Kasumi-1 (cell line): ENCODE results near the gene CAPZB.

Experiments
- DNase-seq, 2 experiments: peaks; one replicate each; lab custom pipeline; 2025; lab: John Stamatoyannopoulos, UW

CAPZB gene

DNA sequence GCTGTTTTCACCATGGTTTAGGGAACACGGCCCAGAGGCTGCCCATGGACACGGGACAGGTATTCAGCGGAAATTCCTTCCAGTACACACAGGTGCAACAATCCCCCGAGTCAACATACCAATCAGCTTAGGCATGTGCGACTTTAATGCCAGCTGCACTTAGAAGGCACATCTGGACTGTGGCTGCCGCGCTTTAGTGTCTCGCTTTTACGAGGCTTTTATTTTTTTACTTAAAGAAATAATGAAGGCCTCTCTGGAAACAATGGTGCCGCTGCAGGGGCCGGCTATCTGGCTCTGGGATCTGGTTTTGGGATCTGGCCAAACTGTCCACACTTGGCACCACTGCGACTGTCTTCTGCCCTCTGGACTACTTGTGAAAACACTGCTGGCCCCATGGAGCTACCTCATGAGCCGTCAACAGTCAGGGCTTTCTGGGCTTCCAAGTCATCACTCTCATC is 117.7 kb downstream of the CAPZB start:
- no peak for DNase-seq

DNA sequence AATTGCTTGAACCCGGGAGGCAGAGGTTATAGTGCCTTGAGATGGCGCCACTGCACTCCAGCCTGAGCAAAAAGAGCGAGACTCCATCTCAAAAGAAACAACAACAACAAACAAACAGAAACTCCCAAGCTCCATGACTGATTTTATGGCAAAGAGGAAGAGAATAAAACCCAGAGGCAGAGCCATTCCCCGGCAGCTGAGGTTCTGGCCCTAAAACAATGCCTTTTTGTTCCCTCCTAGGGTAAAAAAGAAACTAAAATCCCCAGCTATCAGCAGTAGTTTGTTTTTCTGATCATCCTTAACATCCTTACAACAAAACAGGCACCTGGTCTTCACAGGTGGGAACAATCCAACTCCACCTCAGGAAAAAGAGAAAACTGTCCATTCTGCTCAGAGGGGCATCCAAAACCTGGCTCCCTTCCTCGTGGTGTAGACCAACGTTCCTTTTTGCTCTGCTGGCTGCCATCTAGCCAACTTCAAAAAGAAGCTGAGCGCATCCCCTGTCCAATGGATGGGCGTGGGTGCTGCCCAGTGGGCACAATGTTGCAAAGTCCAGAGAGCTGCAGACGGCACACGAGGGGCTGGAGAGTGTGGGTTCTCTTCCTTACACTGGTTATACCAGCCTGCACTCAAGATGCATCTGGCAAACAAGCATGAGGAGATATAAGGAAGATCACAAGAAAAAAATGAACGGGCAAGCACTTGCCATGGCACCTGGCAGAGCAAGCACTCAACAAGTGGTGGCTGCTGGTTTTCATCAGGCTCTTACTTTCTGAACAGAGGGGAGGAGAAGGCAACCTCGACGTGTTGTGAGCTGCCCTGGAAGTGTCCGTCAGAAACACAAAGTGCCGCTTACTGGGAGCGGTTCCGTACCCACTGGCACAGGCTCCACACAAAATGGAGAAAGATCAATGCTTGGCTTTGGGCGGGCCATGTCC is 118.5 kb downstream of the CAPZB start:
- DNase-seq, result no peak

GRCh38 chr1:19365721-19366120 is 119.6 kb downstream of the CAPZB start:
- DNase-seq, result no peak

DNA sequence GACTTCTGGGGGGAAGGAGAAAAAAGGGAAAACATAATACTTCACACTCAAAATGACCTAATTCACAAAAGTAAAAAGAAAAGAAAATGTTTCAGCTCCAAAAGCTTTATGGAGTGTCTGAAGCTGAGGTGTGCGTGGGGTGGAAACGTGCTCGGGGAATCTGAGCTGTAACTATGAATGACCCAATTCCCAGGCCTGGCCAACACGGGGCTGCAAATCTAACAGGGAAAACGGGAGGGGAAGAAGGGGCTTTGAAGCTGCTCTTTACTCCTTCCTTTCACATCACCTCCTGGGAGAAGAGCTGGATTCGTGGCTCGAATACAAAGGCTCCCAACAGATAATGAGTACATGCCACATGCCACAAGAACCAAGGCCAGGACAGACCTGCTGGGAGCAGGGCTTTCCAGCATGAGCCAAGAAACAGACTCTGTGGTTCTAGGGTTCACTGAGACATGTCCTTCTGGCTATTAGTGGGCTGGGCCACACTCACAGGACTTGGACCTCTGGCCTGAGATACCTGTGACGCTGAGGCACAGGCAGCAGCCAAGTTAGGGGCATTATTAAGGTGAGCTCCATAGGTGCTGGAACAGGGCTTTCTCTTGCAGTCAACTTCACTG is 121.7 kb downstream of the CAPZB start:
- no peak for DNase-seq

DNA sequence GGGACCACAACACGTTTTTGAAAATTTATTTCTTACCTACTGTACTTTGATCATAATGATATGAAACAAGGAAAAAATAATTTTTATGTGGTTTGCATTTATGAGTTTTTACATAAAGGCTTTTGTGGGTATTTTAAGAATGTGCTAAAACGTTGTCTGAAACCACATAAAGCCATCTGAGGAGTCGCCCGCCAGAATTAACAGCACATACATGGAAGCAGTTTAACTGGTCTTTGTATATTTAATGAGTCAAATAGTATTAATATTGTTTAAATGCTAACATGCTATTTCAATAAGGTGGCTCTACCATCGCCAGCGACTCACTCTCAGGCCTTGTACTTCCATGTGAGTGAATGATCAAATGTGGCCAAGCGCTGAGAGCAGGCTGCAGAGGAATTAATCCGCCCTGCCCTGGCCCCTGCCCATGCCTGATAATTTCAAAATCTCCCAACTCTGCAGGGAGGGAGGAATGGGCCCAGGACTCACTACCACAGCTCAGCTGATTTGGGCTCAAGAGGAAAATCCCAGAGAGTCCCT is 123.7 kb downstream of the CAPZB start:
- no peak for DNase-seq

DNA sequence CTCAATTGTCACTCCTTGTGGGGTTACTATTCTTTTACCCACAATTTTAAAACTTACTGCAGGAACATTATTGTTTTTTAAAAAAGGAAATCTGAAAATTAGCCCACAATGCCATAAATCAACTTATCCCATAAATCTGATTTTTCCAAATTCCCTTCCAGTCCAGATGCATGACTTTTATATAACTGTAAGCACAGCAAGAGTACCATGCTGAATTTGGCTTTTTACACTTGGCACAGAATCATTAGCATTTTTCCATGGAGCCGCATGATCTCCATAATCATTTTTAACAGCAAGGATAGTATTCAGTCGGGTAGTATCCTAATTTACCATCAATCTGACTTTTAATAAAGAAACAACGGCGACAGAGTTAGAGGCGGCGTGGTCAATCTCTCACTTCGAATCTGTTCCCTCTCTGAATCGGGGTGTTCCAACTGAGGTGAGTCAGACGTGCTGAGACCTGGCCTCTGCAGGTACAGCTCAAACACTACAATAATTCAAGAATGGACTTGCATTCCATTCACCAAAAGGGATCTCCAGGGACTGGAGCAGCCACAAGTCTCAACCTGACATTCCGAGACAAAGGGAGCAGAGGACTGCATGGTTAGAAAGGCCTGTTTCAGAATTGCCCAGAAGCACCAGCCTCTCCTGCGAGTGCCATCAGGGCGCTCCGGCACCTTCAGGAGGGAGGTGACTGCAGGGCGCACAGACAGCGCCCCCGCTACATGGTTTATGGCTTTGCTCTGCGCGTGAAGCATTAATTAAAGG is 124.3 kb downstream of the CAPZB start:
- no peak for DNase-seq

GRCh38 chr1:19360432-19360831 is 124.9 kb downstream of the CAPZB start:
- DNase-seq, result no peak

- peak in 1 of 2 experiments; percentile 54 for DNase-seq
Measured at GRCh38 chr1:19360016-19360415, 125.3 kb downstream of the CAPZB start.

- no peak for DNase-seq
Measured at GRCh38 chr1:19359357-19359756, 126.0 kb downstream of the CAPZB start.

- no peak for DNase-seq
Measured at GRCh38 chr1:19358710-19359109, 126.6 kb downstream of the CAPZB start.

- DNase-seq, result no peak
Measured at GRCh38 chr1:19357299-19357986, 127.9 kb downstream of the CAPZB start.

DNA sequence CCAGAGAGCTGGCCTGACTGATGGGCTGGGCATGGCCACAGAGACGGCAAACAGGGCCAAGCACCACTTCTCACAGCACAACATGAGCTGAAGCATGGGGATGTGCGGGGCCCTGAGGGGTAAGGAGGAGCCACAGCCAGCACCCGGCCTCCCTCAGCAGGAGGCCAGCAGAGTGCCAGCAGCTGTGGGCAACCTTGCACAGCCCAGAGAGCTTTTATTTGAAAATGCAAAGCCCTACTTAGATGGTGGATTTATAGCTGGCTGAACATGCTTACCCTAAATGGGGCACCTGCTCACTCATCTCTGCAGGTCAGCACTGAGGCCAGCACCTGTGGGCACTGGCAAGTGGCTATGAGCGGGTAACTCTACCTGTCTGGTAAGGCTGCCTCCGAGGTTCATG is 129.1 kb downstream of the CAPZB start:
- DNase-seq, result no peak

DNA sequence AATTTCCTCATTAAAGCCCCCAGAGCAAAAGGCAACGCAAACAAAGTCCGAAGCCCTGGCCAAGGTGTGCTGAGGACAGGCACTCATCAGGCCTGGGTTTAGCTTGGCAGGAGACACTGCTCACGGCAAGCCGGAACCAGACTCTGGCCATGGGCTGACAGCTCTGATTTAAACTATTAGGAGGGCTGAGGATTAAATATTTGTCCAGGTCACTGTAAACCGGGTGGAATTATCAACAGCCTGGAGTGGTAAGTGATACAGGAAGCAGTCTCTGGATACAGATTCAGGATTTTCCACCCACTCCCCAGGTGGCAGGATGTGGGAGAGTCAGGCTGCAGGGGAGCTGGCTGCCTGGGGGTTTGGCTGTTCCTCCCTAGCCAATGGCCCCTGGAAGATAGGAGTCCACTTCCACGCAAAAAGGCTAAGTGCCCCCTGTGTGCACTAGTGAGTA is 130.8 kb downstream of the CAPZB start:
- no peak for DNase-seq

DNA sequence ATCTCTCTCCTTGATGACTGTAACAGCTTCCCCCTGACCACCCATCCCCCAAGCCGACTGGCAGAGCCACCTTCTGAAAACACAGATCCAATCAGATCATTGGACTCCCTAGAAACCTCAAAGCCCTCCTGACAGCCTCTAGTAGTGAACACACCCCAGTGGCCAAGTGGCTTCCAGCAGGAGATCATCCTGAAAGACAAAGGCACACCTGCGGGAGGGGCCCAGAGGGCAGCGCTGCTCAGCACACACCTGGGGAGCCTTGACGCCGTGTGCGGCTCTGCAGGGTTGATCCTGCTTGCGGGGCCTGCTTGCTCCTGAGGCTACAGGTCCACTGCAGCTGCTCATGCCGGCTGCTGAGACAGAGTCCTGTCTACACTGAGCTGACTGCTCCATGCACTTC is 131.7 kb downstream of the CAPZB start:
- no peak for DNase-seq

DNA sequence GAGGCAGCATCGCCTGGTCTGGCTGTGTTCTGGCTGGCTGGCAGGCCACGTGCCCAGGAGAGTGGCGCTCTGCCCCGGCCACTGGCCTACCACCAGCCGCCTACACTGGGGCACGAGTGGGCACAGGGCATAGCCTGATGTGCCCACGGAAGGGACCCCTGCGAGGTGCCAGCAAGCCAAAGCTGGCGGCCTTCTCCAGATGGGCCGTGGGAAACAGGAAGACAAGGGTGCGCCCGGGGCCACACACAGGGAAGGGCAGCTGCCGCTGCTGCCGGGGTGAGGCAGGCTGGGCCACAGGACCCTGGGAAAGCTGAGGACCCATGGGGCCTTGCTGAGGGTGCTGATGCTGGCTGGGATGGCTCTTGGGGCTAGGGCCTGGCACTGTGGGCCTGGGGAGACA is 132.5 kb downstream of the CAPZB start:
- DNase-seq, result no peak

- DNase-seq, result no peak
Measured at GRCh38 chr1:19351873-19352272, 133.5 kb downstream of the CAPZB start.

DNA sequence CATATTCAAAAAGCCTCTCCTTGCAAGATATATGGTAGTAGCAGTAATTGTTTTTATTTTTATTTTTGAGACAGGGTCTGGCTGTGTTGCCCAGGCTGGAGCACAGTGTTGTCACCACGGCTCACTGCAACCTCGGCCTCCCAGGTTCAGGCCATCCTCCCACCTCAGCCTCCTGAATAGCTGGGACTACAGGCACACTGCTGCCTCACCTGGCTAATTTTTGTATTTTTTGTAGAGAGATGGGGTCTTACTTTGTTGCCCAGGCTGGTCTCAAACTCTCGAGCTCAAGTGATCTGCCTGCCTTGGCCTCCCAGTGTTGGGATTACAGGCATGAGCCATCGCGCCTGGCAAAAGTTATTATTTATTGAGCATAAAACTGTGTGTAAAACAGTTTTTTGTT is 134.8 kb downstream of the CAPZB start:
- no peak for DNase-seq

DNA sequence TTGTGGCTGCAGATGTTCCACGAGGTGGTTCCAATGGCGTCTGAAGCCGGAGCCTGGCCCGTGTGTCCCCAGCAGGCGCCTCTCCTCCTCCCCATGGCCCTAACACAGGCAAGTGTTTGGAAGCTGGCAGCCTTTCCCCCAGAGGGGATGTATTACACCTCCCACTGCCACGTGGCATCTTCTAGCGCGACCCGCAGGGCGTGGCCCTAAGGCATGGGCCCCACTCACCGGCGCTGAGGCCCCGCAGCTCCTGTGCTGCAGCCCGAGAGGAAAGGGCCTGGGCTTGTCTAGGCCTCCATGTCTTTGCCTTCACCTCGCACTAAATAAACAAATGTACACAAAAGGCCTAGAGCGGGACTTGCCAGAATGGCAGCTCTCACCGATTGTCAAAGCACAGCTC is 135.3 kb downstream of the CAPZB start:
- no peak for DNase-seq

DNA sequence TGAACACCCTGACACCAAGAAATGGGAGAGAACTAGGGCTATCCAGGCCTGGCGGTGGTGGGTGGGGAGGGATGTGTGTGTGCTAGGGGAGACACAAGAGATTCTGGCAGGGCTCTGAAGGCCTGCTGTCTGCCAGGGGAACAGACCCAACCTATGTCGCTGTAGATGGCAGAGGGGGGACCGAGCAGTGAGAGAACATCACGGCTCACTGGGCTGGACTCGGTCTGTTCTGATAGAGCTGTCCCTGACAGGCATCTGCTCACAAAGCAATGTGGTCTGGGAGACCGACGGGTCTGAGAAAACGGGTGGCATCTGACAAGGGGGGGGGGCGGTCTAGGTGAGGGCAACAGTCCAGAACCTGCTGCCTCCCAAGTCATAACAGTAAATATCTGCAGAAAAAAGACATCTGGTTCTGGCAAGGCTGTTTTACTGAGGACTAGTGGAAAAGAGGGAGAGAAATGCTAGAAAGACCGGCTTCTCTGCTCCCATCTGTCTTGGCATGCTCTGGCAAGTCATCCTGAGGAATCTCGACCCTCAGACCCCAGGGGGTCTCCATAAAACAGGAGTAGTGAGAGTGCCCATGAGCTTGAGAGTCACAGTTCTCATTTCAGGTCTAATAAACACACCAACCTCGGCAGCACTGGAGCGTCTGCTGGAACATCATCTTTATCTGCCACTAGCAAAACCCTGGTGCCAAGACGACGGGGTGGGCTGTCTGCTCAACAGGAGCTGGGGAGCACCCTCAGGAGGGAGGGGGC is 136.7 kb downstream of the CAPZB start:
- DNase-seq, result no peak

DNA sequence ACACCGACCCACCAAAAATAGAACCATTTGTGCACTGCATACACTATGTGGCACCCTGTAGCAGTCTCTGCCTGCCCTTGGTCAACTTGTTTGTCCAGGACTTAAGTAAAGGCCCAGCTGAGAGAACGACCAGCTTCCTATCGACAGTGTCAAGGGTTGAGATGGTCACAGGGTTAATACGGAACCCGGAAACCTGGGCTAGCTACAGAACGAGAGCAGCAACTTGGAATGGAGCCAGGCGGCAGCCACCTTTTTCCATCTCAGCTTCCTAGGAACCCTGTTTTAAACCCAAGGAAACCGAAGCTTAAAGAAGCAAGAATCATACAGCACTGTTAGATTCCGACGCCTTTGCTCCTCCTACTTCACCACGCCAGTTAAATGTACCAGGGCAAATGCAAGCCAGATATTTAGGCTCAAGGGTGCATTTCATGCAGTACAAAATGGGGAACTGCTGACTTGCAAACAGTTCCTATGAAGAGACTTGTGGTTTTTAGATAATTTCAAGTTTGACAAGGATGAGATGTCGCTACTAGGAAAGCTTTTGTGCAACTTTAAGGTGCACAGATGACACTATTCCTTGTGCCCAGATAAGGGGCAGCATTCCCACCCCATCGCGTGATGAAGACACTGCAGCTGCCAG is 137.7 kb downstream of the CAPZB start:
- peak; percentile 74 to 76 for DNase-seq
